DOHH2 (cell line): ENCODE measurements around the gene LPGAT1.

Experiments
- H3F3A ChIP-seq: fragments of 200-600 bp; sonication (generic), shearing (Covaris generic); 2 replicates; pipeline ENCODE4 v1.6.0; 2016; ENCODE audit warnings: antibody characterized with exemption, mild to moderate bottlenecking; ENCODE audit not compliant: control insufficient read depth, insufficient read depth
- H3K27ac ChIP-seq: fragments of 200-600 bp; sonication (generic); 2 replicates; pipeline ENCODE4 v1.5.1; 2014; ENCODE audit warnings: low read depth, mild to moderate bottlenecking, low read length, moderate library complexity
- H3K27me3 ChIP-seq: fragments of 200-600 bp; sonication (generic); 2 replicates; pipeline ENCODE4 v1.6.1; 2014; ENCODE audit warnings: mild to moderate bottlenecking, low read length, mixed read lengths; ENCODE audit not compliant: control insufficient read depth
- H3K36me3 ChIP-seq: fragments of 200-600 bp; sonication (generic); 2 replicates; pipeline ENCODE4 v1.6.1; 2014; ENCODE audit warnings: mild to moderate bottlenecking, low read length, moderate library complexity, mixed read lengths; ENCODE audit not compliant: control insufficient read depth
- H3K4me1 ChIP-seq: fragments of 200-600 bp; sonication (generic); 2 replicates; pipeline ENCODE4 v1.6.1; 2014; ENCODE audit warnings: mild to moderate bottlenecking, low read length, mixed read lengths; ENCODE audit not compliant: control insufficient read depth
- H3K4me2 ChIP-seq: fragments of 200-600 bp; sonication (generic); 2 replicates; pipeline ENCODE4 v1.6.0; 2014; ENCODE audit warnings: mild to moderate bottlenecking, low read length, moderate library complexity
- H3K4me3 ChIP-seq: fragments of 200-600 bp; sonication (generic); 2 replicates; pipeline ENCODE4 v1.5.1; 2014; ENCODE audit warnings: mild to moderate bottlenecking, low read length, mixed read lengths
- H3K79me2 ChIP-seq: fragments of 200-600 bp; sonication (generic); 2 replicates; pipeline ENCODE4 v1.6.1; 2014; ENCODE audit warnings: mild to moderate bottlenecking, low read length, mixed read lengths; ENCODE audit not compliant: control insufficient read depth
- H3K9me2 ChIP-seq: fragments of 200-600 bp; sonication (generic); replicated peaks from 2 replicates; pipeline ENCODE4 v1.6.1; 2014; ENCODE audit warnings: mild to moderate bottlenecking, low read length, mixed read lengths; ENCODE audit not compliant: control insufficient read depth
- H3K9me3 ChIP-seq: fragments of 200-600 bp; sonication (generic); 2 replicates; pipeline ENCODE4 v1.6.1; 2014; ENCODE audit warnings: antibody characterized with exemption, low read length, mixed read lengths; ENCODE audit not compliant: control insufficient read depth, insufficient read depth
- H4K20me1 ChIP-seq: fragments of 200-600 bp; sonication (generic); 2 replicates; pipeline ENCODE4 v1.6.0; 2014; ENCODE audit warnings: low read depth, mild to moderate bottlenecking, antibody characterized with exemption, low read length, moderate library complexity; ENCODE audit not compliant: control insufficient read depth, insufficient read depth
- CTCF ChIP-seq: fragments of 200-600 bp; sonication (generic); IDR thresholded peaks from one replicate; pipeline ENCODE4 v1.5.1; 2014; ENCODE audit warnings: antibody characterized with exemption, mild to moderate bottlenecking, low read depth, low read length; ENCODE audit not compliant: poor library complexity, severe bottlenecking
- EZH2phosphoT487 ChIP-seq: fragments of 200-600 bp; sonication (generic); IDR thresholded peaks from 2 replicates; pipeline ENCODE4 v1.6.1; 2017; ENCODE audit warnings: borderline replicate concordance, mild to moderate bottlenecking, antibody characterized with exemption, low read length, moderate library complexity, mixed read lengths

The LPGAT1 gene

GRCh38 chr1:211705467-211706091 is 125.0 kb downstream of the LPGAT1 start:
- Histone ChIP-seq H3K36me3 (no peaks in the 10 kb centered on the region), H3K4me1 (peaks cover 6% of the 10 kb centered on the region; the same call in 1 of the 2 replicates), H4K20me1 (no peaks in the 10 kb centered on the region), H3K27ac (no peak overlapping the region), H3K27me3 (peaks cover 29% of the 10 kb centered on the region), H3K9me2 (no peaks in the 10 kb centered on the region), H3K79me2 (no peaks in the 10 kb centered on the region), H3K9me3 (no peaks in the 10 kb centered on the region), H3F3A (no peaks in the 10 kb centered on the region), H3K4me2 (no peak overlapping the region), H3K4me3 (no peak overlapping the region)
- no peak for TF ChIP-seq CTCF
- no peak for TF ChIP-seq EZH2phosphoT487

GRCh38 chr1:211704543-211704942 is 126.0 kb downstream of the LPGAT1 start:
- Histone ChIP-seq H4K20me1 (no peaks in the 10 kb centered on the region), H3F3A (no peaks in the 10 kb centered on the region), H3K4me1 (peaks cover 6% of the 10 kb centered on the region; the same call in 1 of the 2 replicates), H3K4me3 (no peak overlapping the region), H3K27ac (no peak overlapping the region), H3K79me2 (no peaks in the 10 kb centered on the region), H3K36me3 (no peaks in the 10 kb centered on the region), H3K27me3 (peaks cover 32% of the 10 kb centered on the region), H3K4me2 (no peak overlapping the region), H3K9me3 (no peaks in the 10 kb centered on the region), H3K9me2 (no peaks in the 10 kb centered on the region)
- TF ChIP-seq EZH2phosphoT487, result no peak

GRCh38 chr1:211703812-211704537 is 126.6 kb downstream of the LPGAT1 start:
- no peak overlapping the region for H3K27ac ChIP-seq
- H3K9me2 ChIP-seq, result no peaks in the 10 kb centered on the region
- no peaks in the 10 kb centered on the region for H3F3A ChIP-seq
- peaks cover 4% of the 10 kb centered on the region; the same call in 1 of the 2 replicates for H4K20me1 ChIP-seq
- H3K4me1 ChIP-seq, result peaks cover 7% of the 10 kb centered on the region
- H3K4me3 ChIP-seq, result no peak overlapping the region
- no peaks in the 10 kb centered on the region for H3K79me2 ChIP-seq
- no peaks in the 10 kb centered on the region for H3K9me3 ChIP-seq
- no peak for TF ChIP-seq EZH2phosphoT487
- TF ChIP-seq CTCF, result no peak
- H3K36me3 ChIP-seq, result no peaks in the 10 kb centered on the region
- H3K27me3 ChIP-seq, result peaks cover 38% of the 10 kb centered on the region
- no peak overlapping the region for H3K4me2 ChIP-seq

GRCh38 chr1:211701733-211702132 is 128.8 kb downstream of the LPGAT1 start:
- peaks cover 29% of the 10 kb centered on the region for H3K4me1 ChIP-seq
- H3K36me3 ChIP-seq, result no peaks in the 10 kb centered on the region
- no peaks in the 10 kb centered on the region for H3K9me2 ChIP-seq
- H3K4me3 ChIP-seq, result no peak overlapping the region
- H4K20me1 ChIP-seq, result peaks cover 7% of the 10 kb centered on the region; the same call in 1 of the 2 replicates
- no peak overlapping the region for H3K4me2 ChIP-seq
- no peaks in the 10 kb centered on the region for H3K79me2 ChIP-seq
- no peak overlapping the region for H3K27ac ChIP-seq
- H3F3A ChIP-seq, result no peaks in the 10 kb centered on the region
- no peaks in the 10 kb centered on the region for H3K9me3 ChIP-seq
- TF ChIP-seq CTCF (no peak), EZH2phosphoT487 (no peak)
- peaks cover 41% of the 10 kb centered on the region for H3K27me3 ChIP-seq
